Retinal pigment epithelial cell (primary cell): ENCODE results near the gene MCEMP1.

ENCODE experiments used
- DNase-seq: peaks from one replicate; pipeline ENCODE4 v3.0.0-alpha.2; 2010; ENCODE audit warnings: low read depth
- H3K4me3 ChIP-seq: 2 replicates; pipeline ENCODE4 v1.5.1; 2011; ENCODE audit warnings: mild to moderate bottlenecking, low read length, control low read depth, moderate library complexity
- CTCF ChIP-seq: conservative IDR thresholded peaks from 2 replicates; pipeline ENCODE4 v1.5.1; 2011; ENCODE audit warnings: low read depth, low read length, control low read depth, inconsistent platforms

MCEMP1 gene

GRCh38 chr19:7652061-7652641, 24.7 kb upstream of the MCEMP1 start:
- peak overlapping the region; percentile 18 for H3K4me3 ChIP-seq
- peak; percentile 98 for TF ChIP-seq CTCF
- peak; percentile 19 for DNase-seq

DNA sequence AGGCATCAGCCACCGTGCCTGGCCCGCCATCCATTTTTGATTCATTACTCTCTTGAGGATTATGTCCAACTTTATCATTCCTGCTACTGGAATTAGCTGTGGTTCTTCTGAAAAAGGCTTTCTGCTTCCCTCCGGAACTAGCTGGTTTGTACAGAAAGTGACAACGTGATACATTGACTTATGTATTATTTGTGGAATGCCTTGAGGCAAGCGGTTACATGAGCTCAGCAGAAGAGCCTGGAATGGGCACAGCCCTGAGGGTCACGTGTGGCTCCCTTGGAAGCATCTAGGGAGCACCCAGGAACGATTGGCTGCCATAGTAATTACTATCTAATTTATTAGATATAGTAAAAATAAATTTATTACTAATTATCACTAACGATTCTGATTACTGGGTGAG, 22.5 kb upstream of the MCEMP1 start:
- no peak for TF ChIP-seq CTCF
- no peak for DNase-seq
- no peak overlapping the region for H3K4me3 ChIP-seq

- no peak for DNase-seq
- TF ChIP-seq CTCF: no peak
- H3K4me3 ChIP-seq: no peak overlapping the region
These were observed 21.3 kb upstream of the MCEMP1 start for GRCh38 chr19:7655581-7655980.

DNA sequence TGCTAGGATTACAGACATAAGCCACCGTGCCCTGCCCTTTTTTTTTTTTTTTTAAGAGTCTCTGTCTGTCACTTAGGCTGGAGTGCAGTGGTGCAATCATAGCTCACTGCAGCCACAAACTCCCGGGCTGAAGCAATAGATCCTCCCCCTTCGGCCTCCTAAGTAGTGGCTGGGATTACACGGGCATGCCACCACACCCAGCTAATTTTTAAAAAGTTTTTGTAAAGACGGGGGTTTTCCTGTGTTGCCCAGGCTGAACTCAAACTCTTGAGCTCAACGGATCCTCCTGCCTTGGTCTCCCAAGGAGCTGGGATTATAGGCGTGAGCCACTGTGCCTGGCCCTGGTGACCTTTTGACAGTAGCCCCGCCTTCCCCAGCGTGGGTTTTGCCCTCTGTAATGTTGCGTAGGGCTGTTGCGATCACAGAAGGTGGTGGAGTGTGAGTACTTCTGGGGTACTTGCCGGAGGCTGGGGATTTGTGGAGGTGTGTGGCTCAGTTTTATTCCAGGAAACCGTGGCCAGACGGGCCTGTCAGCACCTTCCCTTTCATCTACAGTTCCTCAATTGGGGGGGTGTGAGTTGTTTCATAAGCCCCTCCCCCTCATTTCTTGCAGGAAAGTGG, 19.6 kb upstream of the MCEMP1 start:
- DNase-seq: no peak
- no peak for TF ChIP-seq CTCF
- H3K4me3 ChIP-seq: no peak overlapping the region

DNA sequence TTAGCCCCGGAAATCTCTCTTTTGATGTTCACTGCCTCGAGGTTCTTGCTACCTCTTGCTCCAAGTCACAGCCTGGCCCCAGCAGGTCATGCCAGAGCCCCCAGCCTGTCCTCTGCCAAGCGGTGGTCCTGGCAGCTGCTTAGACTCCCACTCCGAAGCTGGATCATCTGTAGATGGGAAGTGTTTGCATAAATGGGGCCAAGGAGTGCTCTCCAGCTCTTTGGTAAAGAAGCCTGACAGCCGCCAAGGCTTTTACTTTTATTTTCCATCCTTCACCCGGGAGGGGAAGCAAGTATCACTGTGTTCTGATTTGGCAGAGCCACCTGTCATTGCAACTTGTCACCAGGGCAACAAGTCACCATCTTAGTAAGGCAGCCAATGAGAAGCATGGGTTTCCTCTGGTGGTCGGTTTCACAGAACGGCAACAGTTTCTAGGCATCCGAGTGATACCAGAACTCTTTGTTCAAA, 18.6 kb upstream of the MCEMP1 start:
- TF ChIP-seq CTCF: no peak
- DNase-seq: no peak
- no peak overlapping the region for H3K4me3 ChIP-seq

GRCh38 chr19:7661744-7662538, 14.9 kb upstream of the MCEMP1 start:
- no peak overlapping the region for H3K4me3 ChIP-seq
- TF ChIP-seq CTCF: no peak
- no peak for DNase-seq
